WTC11 (cell line): ENCODE results near the gene AGAP1. TPM values are rescaled to one million over a fixed set of nuclear protein-coding genes. Genes with fewer than 3 reads are reported as not detected.

Experiments
- ATAC-seq: fragments of 200-7000 bp; cut with Tn5 transposase; 2 replicates; pipeline ENCODE4 v1.10.0; 2021; ENCODE audit warnings: mild to moderate bottlenecking, moderate library complexity
- CTCF ChIA-PET: fragments of 300-600 bp; sonication (Branson Sonifier 250); formaldehyde crosslinking; loops from one replicate; lab custom pipeline; 2021; ENCODE audit warnings: antibody characterized with exemption; lab: Charles Lee
- POLR2A ChIA-PET: fragments of 350-600 bp; sonication (Branson Sonifier 250); formaldehyde crosslinking; loops from one replicate; lab custom pipeline; 2021; ENCODE audit warnings: antibody characterized with exemption; lab: Charles Lee
- DNase-seq: peaks from one replicate; pipeline ENCODE4 v3.0.0; 2021; ENCODE audit warnings: low spot score
- H3K27ac Mint-ChIP-seq: 2 replicates; pipeline ENCODE4 v1.8.0; 2021; ENCODE audit warnings: mixed read lengths
- H3K27me3 Mint-ChIP-seq: 2 replicates; pipeline ENCODE4 v1.8.0; 2021; ENCODE audit warnings: low read depth, mild to moderate bottlenecking, moderate library complexity, mixed read lengths
- H3K36me3 Mint-ChIP-seq: 2 replicates; pipeline ENCODE4 v1.8.0; 2021; ENCODE audit warnings: mixed read lengths
- H3K4me1 Mint-ChIP-seq: 2 replicates; pipeline ENCODE4 v1.8.0; 2022; ENCODE audit warnings: mixed read lengths
- H3K4me3 Mint-ChIP-seq: 2 replicates; pipeline ENCODE4 v1.8.0; 2021; ENCODE audit warnings: mild to moderate bottlenecking, moderate library complexity, mixed read lengths
- H3K9me3 Mint-ChIP-seq: 2 replicates; pipeline ENCODE4 v1.8.0; 2021; ENCODE audit warnings: mixed read lengths
- ATF3 ChIP-seq: sonication (generic); formaldehyde crosslinking; conservative IDR thresholded peaks from 2 replicates; pipeline ENCODE4 v1.8.1; 2022; ENCODE audit warnings: mild to moderate bottlenecking, missing genetic modification reagents
- ELF4 ChIP-seq: sonication (generic); formaldehyde crosslinking; IDR thresholded peaks from 2 replicates; pipeline ENCODE4 v1.8.1; 2022; ENCODE audit warnings: low read depth, mild to moderate bottlenecking, moderate library complexity, missing genetic modification reagents
- ESRRA ChIP-seq: sonication (generic); formaldehyde crosslinking; IDR thresholded peaks from 2 replicates; pipeline ENCODE4 v1.8.1; 2022; ENCODE audit warnings: mild to moderate bottlenecking, missing genetic modification reagents, borderline replicate concordance
- FOXJ3 ChIP-seq: sonication (generic); formaldehyde crosslinking; IDR thresholded peaks from 2 replicates; pipeline ENCODE4 v1.9.0; 2021; ENCODE audit warnings: missing genetic modification reagents, mild to moderate bottlenecking, borderline replicate concordance
- FOXP1 ChIP-seq: sonication (generic); formaldehyde crosslinking; IDR thresholded peaks from 2 replicates; pipeline ENCODE4 v1.8.0; 2022; ENCODE audit warnings: missing genetic modification reagents, mild to moderate bottlenecking, moderate library complexity, borderline replicate concordance
- GTF2I ChIP-seq: fragments of 250-450 bp; sonication (Bioruptor Pico); conservative IDR thresholded peaks from 2 replicates; pipeline ENCODE4 v1.4.0; 2021; ENCODE audit warnings: mild to moderate bottlenecking
- JUN ChIP-seq: sonication (generic); formaldehyde crosslinking; IDR thresholded peaks from 2 replicates; pipeline ENCODE4 v1.8.0; 2023; ENCODE audit warnings: mild to moderate bottlenecking, missing genetic modification reagents
- NFATC4 ChIP-seq: fragments of 250-450 bp; sonication (Bioruptor Pico); IDR thresholded peaks from 2 replicates; pipeline ENCODE4 v1.9.0; 2021; ENCODE audit warnings: mild to moderate bottlenecking
- NFE2L1 ChIP-seq: sonication (generic); formaldehyde crosslinking; IDR thresholded peaks from 2 replicates; pipeline ENCODE4 v1.8.1; 2023; ENCODE audit warnings: missing genetic modification reagents
- NR1H2 ChIP-seq: sonication (generic); formaldehyde crosslinking; IDR thresholded peaks from 2 replicates; pipeline ENCODE4 v1.9.0; 2021; ENCODE audit warnings: mild to moderate bottlenecking, moderate library complexity, missing genetic modification reagents
- TCF7 ChIP-seq: sonication (generic); formaldehyde crosslinking; IDR thresholded peaks from 2 replicates; pipeline ENCODE4 v1.8.0; 2022; ENCODE audit warnings: mild to moderate bottlenecking, low read depth, missing genetic modification reagents, moderate library complexity
- TP53 ChIP-seq: sonication (generic); formaldehyde crosslinking; IDR thresholded peaks from 2 replicates; pipeline ENCODE4 v1.8.1; 2023; ENCODE audit warnings: mild to moderate bottlenecking, missing genetic modification reagents
- ZBTB21 ChIP-seq: sonication (generic); formaldehyde crosslinking; IDR thresholded peaks from 2 replicates; pipeline ENCODE4 v1.8.1; 2023; ENCODE audit warnings: mild to moderate bottlenecking, missing genetic modification reagents, borderline replicate concordance
- ZNF232 ChIP-seq: sonication (generic); formaldehyde crosslinking; IDR thresholded peaks from 2 replicates; pipeline ENCODE4 v1.8.0; 2022; ENCODE audit warnings: mild to moderate bottlenecking, missing genetic modification reagents
- ZNF416 ChIP-seq: fragments of 250-450 bp; sonication (Bioruptor Pico); IDR thresholded peaks from 2 replicates; pipeline ENCODE4 v1.9.0; 2021; ENCODE audit warnings: mild to moderate bottlenecking, inconsistent platforms
- ZNF423 ChIP-seq: fragments of 250-450 bp; sonication (Bioruptor Pico); IDR thresholded peaks from 2 replicates; pipeline ENCODE4 v2.1.2; 2022; ENCODE audit warnings: mild to moderate bottlenecking, moderate library complexity
- ZSCAN18 ChIP-seq: fragments of 250-450 bp; sonication (Bioruptor Pico); IDR thresholded peaks from 2 replicates; pipeline ENCODE4 v2.1.2; 2022; ENCODE audit warnings: mild to moderate bottlenecking, moderate library complexity
- total RNA-seq: library from RNA; stranded (reverse); gene quantifications from 3 replicates; pipeline ENCODE4 v1.2.3, GENCODE V29; 2021
- TF ChIP-seq, protein P1 (sequence below): sonication (generic); formaldehyde crosslinking; conservative IDR thresholded peaks from 2 replicates; pipeline ENCODE4 v1.8.1; 2023; ENCODE audit warnings: mild to moderate bottlenecking, low read depth, missing genetic modification reagents, moderate library complexity
- TF ChIP-seq, protein P2 (sequence below): sonication (generic); formaldehyde crosslinking; IDR thresholded peaks from 2 replicates; pipeline ENCODE4 v1.8.1; 2022; ENCODE audit warnings: low read depth, missing genetic modification reagents, borderline replicate concordance
- TF ChIP-seq, protein P3 (sequence below): sonication (generic); formaldehyde crosslinking; IDR thresholded peaks from 2 replicates; pipeline ENCODE4 v1.8.0; 2022; ENCODE audit warnings: mild to moderate bottlenecking, missing genetic modification reagents
- TF ChIP-seq, protein P4 (sequence below): fragments of 250-450 bp; sonication (Bioruptor Pico); IDR thresholded peaks from 2 replicates; pipeline ENCODE4 v1.9.0; 2021; ENCODE audit warnings: moderate library complexity, mild to moderate bottlenecking, inconsistent platforms, borderline replicate concordance
- TF ChIP-seq, protein P5 (sequence below): sonication (generic); formaldehyde crosslinking; IDR thresholded peaks from 2 replicates; pipeline ENCODE4 v1.8.0; 2023; ENCODE audit warnings: mild to moderate bottlenecking, missing genetic modification reagents

The AGAP1 gene
- total RNA-seq, 1 experiment from 2014 or later, result 49.3 TPM

DNA sequence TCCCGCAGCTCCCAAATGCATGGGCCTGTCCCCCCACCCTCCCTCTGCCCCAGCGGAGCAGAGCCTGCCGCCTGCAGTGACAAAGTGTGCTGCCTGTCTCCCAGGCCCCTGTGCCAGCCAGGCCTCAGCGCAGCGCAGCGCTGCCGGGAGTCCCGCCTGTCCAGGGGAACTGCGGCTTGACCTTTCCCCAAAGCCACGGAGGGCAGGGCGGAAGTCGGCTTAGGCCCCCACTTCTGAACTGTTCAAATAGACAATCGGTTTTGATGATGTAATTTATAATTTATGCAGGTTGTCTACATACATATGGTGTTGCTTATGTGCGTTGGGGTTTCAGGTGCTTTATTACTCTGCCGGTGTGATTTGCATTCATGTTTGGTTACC lies 667.2 kb downstream of the AGAP1 start:
- ChIA-PET CTCF (interaction anchor here (0.7 to 3.6 kb wide), 4 partner anchors 15 to 382 kb away, joined by 3 to 30 read pairs (median 5); no protein-coding TSS in a partner anchor), POLR2A (no interaction called here)
- Mint-ChIP-seq H3K4me1 (peaks cover 54% of the 10 kb centered on the region), H3K36me3 (peaks cover 7% of the 10 kb centered on the region), H3K9me3 (no peaks in the 10 kb centered on the region), H3K27ac (no peak overlapping the region), H3K27me3 (peaks cover 95% of the 10 kb centered on the region), H3K4me3 (no peak overlapping the region)
- no peak for TF ChIP-seq TCF7 (CRISPR knock-in tag)
- TF ChIP-seq ZSCAN18 (CRISPR knock-in tag), result no peak
- TF ChIP-seq JUN (CRISPR knock-in tag), result no peak
- TF ChIP-seq, protein P1, sequence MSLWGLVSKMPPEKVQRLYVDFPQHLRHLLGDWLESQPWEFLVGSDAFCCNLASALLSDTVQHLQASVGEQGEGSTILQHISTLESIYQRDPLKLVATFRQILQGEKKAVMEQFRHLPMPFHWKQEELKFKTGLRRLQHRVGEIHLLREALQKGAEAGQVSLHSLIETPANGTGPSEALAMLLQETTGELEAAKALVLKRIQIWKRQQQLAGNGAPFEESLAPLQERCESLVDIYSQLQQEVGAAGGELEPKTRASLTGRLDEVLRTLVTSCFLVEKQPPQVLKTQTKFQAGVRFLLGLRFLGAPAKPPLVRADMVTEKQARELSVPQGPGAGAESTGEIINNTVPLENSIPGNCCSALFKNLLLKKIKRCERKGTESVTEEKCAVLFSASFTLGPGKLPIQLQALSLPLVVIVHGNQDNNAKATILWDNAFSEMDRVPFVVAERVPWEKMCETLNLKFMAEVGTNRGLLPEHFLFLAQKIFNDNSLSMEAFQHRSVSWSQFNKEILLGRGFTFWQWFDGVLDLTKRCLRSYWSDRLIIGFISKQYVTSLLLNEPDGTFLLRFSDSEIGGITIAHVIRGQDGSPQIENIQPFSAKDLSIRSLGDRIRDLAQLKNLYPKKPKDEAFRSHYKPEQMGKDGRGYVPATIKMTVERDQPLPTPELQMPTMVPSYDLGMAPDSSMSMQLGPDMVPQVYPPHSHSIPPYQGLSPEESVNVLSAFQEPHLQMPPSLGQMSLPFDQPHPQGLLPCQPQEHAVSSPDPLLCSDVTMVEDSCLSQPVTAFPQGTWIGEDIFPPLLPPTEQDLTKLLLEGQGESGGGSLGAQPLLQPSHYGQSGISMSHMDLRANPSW, result no peak
- no peak for TF ChIP-seq ZNF423
- TF ChIP-seq NR1H2 (CRISPR knock-in tag), result no peak
- TF ChIP-seq FOXP1, result no peak
- TF ChIP-seq ATF3, result no peak
- no peak for TF ChIP-seq GTF2I (CRISPR knock-in tag)
- TF ChIP-seq ZNF232 (CRISPR knock-in tag), result no peak
- no peak for TF ChIP-seq NFE2L1 (CRISPR knock-in tag)
- TF ChIP-seq, protein P2, sequence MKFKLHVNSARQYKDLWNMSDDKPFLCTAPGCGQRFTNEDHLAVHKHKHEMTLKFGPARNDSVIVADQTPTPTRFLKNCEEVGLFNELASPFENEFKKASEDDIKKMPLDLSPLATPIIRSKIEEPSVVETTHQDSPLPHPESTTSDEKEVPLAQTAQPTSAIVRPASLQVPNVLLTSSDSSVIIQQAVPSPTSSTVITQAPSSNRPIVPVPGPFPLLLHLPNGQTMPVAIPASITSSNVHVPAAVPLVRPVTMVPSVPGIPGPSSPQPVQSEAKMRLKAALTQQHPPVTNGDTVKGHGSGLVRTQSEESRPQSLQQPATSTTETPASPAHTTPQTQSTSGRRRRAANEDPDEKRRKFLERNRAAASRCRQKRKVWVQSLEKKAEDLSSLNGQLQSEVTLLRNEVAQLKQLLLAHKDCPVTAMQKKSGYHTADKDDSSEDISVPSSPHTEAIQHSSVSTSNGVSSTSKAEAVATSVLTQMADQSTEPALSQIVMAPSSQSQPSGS (CRISPR knock-in tag), result no peak
- no peak for TF ChIP-seq ZBTB21 (CRISPR knock-in tag)
- TF ChIP-seq, protein P3, sequence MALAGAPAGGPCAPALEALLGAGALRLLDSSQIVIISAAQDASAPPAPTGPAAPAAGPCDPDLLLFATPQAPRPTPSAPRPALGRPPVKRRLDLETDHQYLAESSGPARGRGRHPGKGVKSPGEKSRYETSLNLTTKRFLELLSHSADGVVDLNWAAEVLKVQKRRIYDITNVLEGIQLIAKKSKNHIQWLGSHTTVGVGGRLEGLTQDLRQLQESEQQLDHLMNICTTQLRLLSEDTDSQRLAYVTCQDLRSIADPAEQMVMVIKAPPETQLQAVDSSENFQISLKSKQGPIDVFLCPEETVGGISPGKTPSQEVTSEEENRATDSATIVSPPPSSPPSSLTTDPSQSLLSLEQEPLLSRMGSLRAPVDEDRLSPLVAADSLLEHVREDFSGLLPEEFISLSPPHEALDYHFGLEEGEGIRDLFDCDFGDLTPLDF (CRISPR knock-in tag), result no peak
- TF ChIP-seq, protein P4, sequence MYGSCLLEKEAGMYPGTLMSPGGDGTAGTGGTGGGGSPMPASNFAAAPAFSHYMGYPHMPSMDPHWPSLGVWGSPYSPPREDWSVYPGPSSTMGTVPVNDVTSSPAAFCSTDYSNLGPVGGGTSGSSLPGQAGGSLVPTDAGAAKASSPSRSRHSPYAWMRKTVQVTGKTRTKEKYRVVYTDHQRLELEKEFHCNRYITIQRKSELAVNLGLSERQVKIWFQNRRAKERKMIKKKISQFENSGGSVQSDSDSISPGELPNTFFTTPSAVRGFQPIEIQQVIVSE (CRISPR knock-in tag), result no peak
- TF ChIP-seq TP53 (CRISPR knock-in tag), result no peak
- ATAC-seq (no peak), DNase-seq (peak; percentile 23)

DNA sequence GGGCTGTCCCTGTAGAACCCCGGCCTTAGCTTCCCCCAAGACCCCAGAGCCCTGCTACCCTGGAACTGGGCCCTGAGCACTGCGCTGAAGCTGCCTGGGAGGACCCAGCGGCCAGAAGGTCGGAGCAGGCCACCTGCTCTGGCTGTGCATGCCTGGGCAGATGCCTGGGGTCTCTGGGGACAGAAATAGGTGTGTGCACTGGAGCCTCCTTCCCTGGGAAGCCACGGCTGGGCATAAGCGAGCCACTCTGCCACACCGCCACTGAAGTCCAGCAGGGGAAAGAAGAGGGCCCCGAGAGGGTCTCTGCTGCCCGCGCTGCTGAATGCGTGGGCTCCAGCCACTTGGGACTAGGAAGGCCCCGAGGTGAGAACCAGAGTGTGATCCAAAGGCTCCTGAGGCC lies 667.7 kb downstream of the AGAP1 start:
- ChIA-PET POLR2A (interaction anchor here (1.0 kb wide), 1 partner anchor 10 kb away, joined by 3 read pairs; no protein-coding TSS in a partner anchor), CTCF (interaction anchor here (0.5 to 2.5 kb wide), 4 partner anchors 9 to 19 kb away, joined by 3 to 12 read pairs (median 8); no protein-coding TSS in a partner anchor)
- Mint-ChIP-seq H3K9me3 (no peaks in the 10 kb centered on the region), H3K4me3 (no peak overlapping the region), H3K36me3 (peaks cover 7% of the 10 kb centered on the region), H3K27ac (no peak overlapping the region), H3K27me3 (peaks cover 95% of the 10 kb centered on the region), H3K4me1 (peaks cover 59% of the 10 kb centered on the region)
- ATAC-seq (no peak), DNase-seq (no peak)
- TF ChIP-seq ESRRA (CRISPR knock-in tag), result no peak
- no peak for TF ChIP-seq NFATC4
- TF ChIP-seq FOXJ3, result no peak
- TF ChIP-seq ATF3, result no peak
- TF ChIP-seq ELF4 (CRISPR knock-in tag), result no peak
- no peak for TF ChIP-seq ZNF416 (CRISPR knock-in tag)
- TF ChIP-seq, protein P5, sequence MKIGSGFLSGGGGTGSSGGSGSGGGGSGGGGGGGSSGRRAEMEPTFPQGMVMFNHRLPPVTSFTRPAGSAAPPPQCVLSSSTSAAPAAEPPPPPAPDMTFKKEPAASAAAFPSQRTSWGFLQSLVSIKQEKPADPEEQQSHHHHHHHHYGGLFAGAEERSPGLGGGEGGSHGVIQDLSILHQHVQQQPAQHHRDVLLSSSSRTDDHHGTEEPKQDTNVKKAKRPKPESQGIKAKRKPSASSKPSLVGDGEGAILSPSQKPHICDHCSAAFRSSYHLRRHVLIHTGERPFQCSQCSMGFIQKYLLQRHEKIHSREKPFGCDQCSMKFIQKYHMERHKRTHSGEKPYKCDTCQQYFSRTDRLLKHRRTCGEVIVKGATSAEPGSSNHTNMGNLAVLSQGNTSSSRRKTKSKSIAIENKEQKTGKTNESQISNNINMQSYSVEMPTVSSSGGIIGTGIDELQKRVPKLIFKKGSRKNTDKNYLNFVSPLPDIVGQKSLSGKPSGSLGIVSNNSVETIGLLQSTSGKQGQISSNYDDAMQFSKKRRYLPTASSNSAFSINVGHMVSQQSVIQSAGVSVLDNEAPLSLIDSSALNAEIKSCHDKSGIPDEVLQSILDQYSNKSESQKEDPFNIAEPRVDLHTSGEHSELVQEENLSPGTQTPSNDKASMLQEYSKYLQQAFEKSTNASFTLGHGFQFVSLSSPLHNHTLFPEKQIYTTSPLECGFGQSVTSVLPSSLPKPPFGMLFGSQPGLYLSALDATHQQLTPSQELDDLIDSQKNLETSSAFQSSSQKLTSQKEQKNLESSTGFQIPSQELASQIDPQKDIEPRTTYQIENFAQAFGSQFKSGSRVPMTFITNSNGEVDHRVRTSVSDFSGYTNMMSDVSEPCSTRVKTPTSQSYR (CRISPR knock-in tag), result no peak
- no peak for TF ChIP-seq TP53 (CRISPR knock-in tag)
- TF ChIP-seq, protein P1, result no peak
